ENCODE data around the gene FFAR4. TPM values are rescaled to one million over a fixed set of nuclear protein-coding genes. Genes with fewer than 3 reads are reported as not detected.

The FFAR4 gene
- total and polyA plus RNA-seq, 2 of the 8 experiments (the other 6 are each of a cell fraction or from before 2014, with no cell fraction given): not detected

- H4K91ac ChIP-seq (replicated peaks; ENCODE audit: insufficient read length, low read length): no peak within 1 kb of the TSS
- no peak for FAIRE-seq
- H3K79me2 ChIP-seq (ENCODE audit: control insufficient read depth in 1 of 2, insufficient read depth in 2 of 2, low read length in 2 of 2): no peaks in the 10 kb centered on the region
- H3K56ac ChIP-seq (replicated peaks; ENCODE audit: insufficient read length, low read depth, low read length): no peak within 1 kb of the TSS
- ChIA-PET CTCF (ENCODE audit: partially characterized antibody) (interaction anchor here (0.6 to 2.5 kb wide), 4 partner anchors 9 to 74 kb away, joined by 3 to 10 read pairs (median 3); no protein-coding TSS in a partner anchor), POLR2A (ENCODE audit: partially characterized antibody) (interaction anchor here (0.5 kb wide), 1 partner anchor 159 kb away, joined by 3 read pairs; no protein-coding TSS in a partner anchor)
- H3K23me2 ChIP-seq (ENCODE audit: low read depth, low read length): no peaks in the 10 kb centered on the region
- no peak within 1 kb of the TSS for H3K4me3 ChIP-seq (ENCODE audit: extremely low read depth in 1 of 4, insufficient read depth in 2 of 4, low read depth in 3 of 4, low read length in 4 of 4)
- no peaks in the 10 kb centered on the region for H3K36me3 ChIP-seq (ENCODE audit: control insufficient read depth in 2 of 4, insufficient read depth in 4 of 4, low read length in 3 of 4)
- no peaks in the 10 kb centered on the region for H3K79me1 ChIP-seq (ENCODE audit: low read depth, low read length)
- H2BK120ac ChIP-seq (replicated peaks; ENCODE audit: low read depth, low read length): no peak within 1 kb of the TSS
- no peak within 1 kb of the TSS for H3K4ac ChIP-seq (replicated peaks; ENCODE audit: insufficient read length, low read depth, low read length)
- no peak within 1 kb of the TSS for H4K8ac ChIP-seq (ENCODE audit: extremely low read depth, insufficient read depth, low read length)
- no peak within 1 kb of the TSS for H2BK5ac ChIP-seq (ENCODE audit: low read depth, low read length)
- H3K27me3 ChIP-seq (replicated peaks in 1 of 4; ENCODE audit: control insufficient read depth in 3 of 4, extremely low read depth in 1 of 4, insufficient read depth in 3 of 4, low read length in 3 of 4): no peaks in the 10 kb centered on the region
- no peak within 1 kb of the TSS for H2BK12ac ChIP-seq (ENCODE audit: low read depth, low read length)
- H2BK20ac ChIP-seq (ENCODE audit: low read length): no peak within 1 kb of the TSS
- no peak within 1 kb of the TSS for H4K5ac ChIP-seq (ENCODE audit: insufficient read length, low read depth, low read length)
- no peak within 1 kb of the TSS for H2AK5ac ChIP-seq (ENCODE audit: low read depth, low read length)
- WGBS, 2 experiments (ENCODE audit: extremely low coverage in 1 of 2, insufficient coverage in 1 of 2, insufficient read length in 1 of 2, insufficient replicate concordance in 2 of 2, low coverage in 1 of 2, low lambda C conversion rate in 2 of 2, missing lambda C conversion rate in 1 of 2): 90% methylated on average over 6 of the region's 6 CpGs; no CpG with 5 or more reads in 1 of the 2 experiments
- no peak within 1 kb of the TSS for H3K4me2 ChIP-seq (ENCODE audit: insufficient read depth in 1 of 2, low read depth in 2 of 2, low read length in 2 of 2)
- no peak within 1 kb of the TSS for H3K23ac ChIP-seq (ENCODE audit: insufficient read length)
- no peak within 1 kb of the TSS for H3K18ac ChIP-seq (ENCODE audit: extremely low read depth, low read length)
- no peak for DNase-seq (ENCODE audit: low read depth in 1 of 2, low spot score in 2 of 2)
- no peak within 1 kb of the TSS for H3K27ac ChIP-seq (ENCODE audit: low read depth, low read length)
- H3K14ac ChIP-seq (ENCODE audit: insufficient read length): no peak within 1 kb of the TSS
- H4K20me1 ChIP-seq (replicated peaks in 1 of 2; ENCODE audit: control insufficient read depth in 1 of 2, insufficient read depth in 2 of 2, low read length in 2 of 2): no peaks in the 10 kb centered on the region
- H3K4me1 ChIP-seq (replicated peaks in 1 of 4; ENCODE audit: control insufficient read depth in 3 of 4, insufficient read depth in 4 of 4, low read length in 3 of 4): peaks cover 0 to 4% (median 1%) of the 10 kb centered on the region in 4 experiments; a peak in 1 of 7 replicates
- H2AFZ ChIP-seq (ENCODE audit: low read length): no peak within 1 kb of the TSS
- no peak within 1 kb of the TSS for H2BK15ac ChIP-seq (ENCODE audit: low read length)
- H3K9me3 ChIP-seq (ENCODE audit: insufficient read depth in 2 of 2, low read depth in 1 of 2, low read length in 1 of 2): no peaks in the 10 kb centered on the region
- no peak within 1 kb of the TSS for H3K9ac ChIP-seq (replicated peaks in 1 of 4; ENCODE audit: extremely low read depth in 1 of 4, low read depth in 3 of 4, low read length in 3 of 4)
- TF ChIP-seq RXRA (IDR thresholded peaks at IDR 0.05; ENCODE audit: insufficient read depth, low read depth, low read length) (no peak), POLR2AphosphoS5 (IDR thresholded peaks at IDR 0.05; ENCODE audit: low read depth, low read length) (no peak), SUZ12 (IDR thresholded peaks at IDR 0.05; ENCODE audit: low read length) (no peak), TAF7 (optimal IDR thresholded peaks at IDR 0.05; ENCODE audit: borderline replicate concordance, low read depth, low read length) (no peak), BCL11A (IDR thresholded peaks at IDR 0.05; ENCODE audit: low read depth in 2 of 2, low read length in 2 of 2) (no peak), YY1 (IDR thresholded peaks at IDR 0.05; ENCODE audit: low read depth, low read length) (no peak), GABPA (IDR thresholded peaks at IDR 0.05; ENCODE audit: borderline replicate concordance, insufficient read depth, low read length) (no peak), E2F6 (IDR thresholded peaks at IDR 0.05) (no peak), CEBPB (IDR thresholded peaks at IDR 0.05; ENCODE audit: low read depth, low read length) (no peak)
- TF ChIP-seq, protein P1, sequence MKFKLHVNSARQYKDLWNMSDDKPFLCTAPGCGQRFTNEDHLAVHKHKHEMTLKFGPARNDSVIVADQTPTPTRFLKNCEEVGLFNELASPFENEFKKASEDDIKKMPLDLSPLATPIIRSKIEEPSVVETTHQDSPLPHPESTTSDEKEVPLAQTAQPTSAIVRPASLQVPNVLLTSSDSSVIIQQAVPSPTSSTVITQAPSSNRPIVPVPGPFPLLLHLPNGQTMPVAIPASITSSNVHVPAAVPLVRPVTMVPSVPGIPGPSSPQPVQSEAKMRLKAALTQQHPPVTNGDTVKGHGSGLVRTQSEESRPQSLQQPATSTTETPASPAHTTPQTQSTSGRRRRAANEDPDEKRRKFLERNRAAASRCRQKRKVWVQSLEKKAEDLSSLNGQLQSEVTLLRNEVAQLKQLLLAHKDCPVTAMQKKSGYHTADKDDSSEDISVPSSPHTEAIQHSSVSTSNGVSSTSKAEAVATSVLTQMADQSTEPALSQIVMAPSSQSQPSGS (IDR thresholded peaks at IDR 0.05; ENCODE audit: low read length): no peak
- TF ChIP-seq, protein P2, sequence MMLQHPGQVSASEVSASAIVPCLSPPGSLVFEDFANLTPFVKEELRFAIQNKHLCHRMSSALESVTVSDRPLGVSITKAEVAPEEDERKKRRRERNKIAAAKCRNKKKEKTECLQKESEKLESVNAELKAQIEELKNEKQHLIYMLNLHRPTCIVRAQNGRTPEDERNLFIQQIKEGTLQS (IDR thresholded peaks at IDR 0.05; ENCODE audit: insufficient read depth, low read depth, low read length): no peak
Observed at GRCh38 chr10:93612311-93612710, 45.8 kb downstream of the FFAR4 start, which contains the start of gene PDE6C. TSS of gene PDE6C (plus strand) at chr10:93612537. CDS start at chr10:93612726, 189 bp downstream.

Measured in H1 (cell line).